ENCODE measurements around the gene SLC17A9.
"Not testable (repeated sequence)": the region's sequence is repeated elsewhere in the genome, so short reads cannot be mapped to it uniquely, and the experiment has no call there.

Gene SLC17A9

GRCh38 chr20:62957136-62958117 lies 4.9 kb downstream of the SLC17A9 start:
- DNase-seq (ENCODE audit: low read depth) = no peak

DNA sequence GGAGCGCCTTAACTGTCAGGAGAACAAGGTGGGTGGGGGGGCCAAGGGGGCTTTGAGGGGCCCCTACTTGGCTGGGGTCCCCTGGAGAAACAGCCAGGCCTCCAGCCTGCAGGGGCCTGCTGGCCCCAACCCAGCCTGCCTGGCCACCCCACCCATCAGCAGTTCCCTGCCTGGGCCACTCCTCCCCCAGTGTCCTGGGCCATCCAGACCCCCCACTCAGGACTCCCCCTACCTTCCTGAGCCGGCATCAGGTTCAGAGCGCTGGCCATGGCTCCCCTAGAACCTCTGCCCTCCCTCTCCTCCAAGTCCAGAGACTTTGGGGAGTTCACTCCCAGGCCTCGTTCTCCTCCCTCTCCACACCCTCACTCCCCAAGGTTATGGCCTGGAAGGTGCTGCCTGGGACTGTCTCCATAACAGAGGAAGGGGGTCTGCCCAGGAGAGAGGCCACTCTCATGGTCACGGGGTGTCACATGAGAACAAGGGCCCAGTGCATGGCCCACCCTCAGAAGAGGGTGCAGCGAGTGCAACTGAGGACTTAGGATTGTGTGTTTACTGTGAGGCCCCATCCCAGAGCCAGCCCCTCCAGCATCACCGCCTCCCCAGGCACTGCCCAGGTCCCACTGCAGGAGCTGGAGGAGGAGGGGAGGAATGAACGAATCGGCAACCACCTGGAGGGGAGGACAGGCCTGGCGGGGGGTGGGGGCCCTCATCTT lies 6.0 kb downstream of the SLC17A9 start:
- DNase-seq (ENCODE audit: low read depth) = no peak

DNA sequence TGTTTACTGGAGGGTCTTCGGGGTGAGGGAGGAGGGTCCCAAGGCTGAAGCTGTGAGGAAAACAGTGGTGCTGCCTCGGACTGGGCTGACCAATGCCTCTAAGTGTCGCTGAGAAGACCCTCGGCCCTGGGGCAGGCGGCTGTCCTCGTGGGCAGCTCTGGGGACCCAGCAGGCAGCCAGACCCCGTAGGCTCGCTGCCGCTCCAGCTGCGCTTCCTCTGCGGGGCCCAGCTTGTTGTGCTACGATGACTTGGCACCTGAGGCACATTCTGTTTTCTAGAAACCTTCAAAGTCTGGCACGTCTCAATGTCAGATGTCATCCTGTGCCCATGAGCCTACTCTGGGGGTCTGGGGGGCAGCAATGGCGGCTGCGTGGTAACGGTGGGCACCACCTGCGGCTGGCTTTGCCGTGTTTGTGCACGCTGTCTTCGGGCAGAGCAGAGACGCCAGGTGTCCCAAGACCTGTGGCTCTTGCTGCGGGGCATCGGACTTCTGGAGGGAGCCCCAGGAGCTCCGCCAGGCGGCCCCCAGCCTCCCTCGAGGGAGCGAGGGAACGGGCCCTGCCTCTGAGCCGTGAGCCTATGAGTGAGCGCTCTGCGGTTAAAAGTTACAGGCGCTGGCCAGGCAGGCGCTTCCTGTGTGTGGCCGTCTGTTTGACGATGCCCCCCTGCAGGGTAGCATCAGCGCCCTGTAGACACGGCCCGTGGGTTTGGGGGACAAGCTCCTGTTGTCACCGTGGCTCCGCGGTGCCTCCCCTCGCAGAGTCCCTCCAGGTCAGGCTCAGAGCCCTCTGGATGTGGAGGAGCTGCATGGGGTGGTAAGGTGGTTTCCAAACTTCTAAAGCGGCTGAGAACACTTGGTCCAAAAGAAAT lies 6.8 kb downstream of the SLC17A9 start:
- no peak for DNase-seq (ENCODE audit: low read depth)

GRCh38 chr20:62959998-62960436 lies 7.5 kb downstream of the SLC17A9 start:
- no peak for DNase-seq (ENCODE audit: low read depth)

DNA sequence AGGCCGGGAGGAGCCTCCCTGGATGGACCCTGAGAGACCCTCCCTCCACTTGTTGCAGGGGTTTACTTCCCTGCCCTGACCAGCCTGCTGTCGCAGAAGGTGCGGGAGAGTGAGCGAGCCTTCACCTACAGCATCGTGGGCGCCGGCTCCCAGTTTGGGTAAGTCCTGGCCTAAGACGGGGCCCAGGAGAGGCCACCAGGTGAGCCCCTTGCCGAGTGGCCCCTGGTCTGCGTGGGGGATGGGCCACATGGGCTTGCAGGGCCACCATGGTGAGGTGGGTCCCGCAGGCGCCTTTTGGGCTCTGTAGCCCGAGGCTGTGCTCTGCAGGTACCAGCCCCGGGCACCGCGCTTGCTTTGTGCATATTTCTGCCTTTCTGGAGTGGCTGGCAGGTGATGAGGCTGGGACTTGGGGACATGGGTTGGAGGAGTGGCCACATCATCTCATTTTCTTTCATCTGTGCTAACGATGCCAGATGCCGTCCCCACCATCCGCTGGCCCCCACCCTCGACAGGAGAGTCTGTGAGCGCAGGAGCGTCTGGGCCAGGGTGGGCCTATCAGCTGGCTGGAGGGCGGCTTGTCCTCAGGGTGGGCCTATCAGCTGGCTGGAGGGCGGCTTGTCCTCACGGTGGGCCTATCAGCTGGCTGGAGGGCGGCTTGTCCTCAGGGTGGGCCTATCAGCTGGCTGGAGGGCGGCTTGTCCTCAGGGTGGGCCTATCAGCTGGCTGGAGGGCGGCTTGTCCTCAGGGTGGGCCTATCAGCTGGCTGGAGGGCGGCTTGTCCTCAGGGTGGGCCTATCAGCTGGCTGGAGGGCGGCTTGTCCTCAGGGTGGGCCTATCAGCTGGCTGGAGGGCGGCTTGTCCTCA lies 8.2 kb downstream of the SLC17A9 start:
- DNase-seq (ENCODE audit: low read depth) = not testable (repeated sequence)

DNA sequence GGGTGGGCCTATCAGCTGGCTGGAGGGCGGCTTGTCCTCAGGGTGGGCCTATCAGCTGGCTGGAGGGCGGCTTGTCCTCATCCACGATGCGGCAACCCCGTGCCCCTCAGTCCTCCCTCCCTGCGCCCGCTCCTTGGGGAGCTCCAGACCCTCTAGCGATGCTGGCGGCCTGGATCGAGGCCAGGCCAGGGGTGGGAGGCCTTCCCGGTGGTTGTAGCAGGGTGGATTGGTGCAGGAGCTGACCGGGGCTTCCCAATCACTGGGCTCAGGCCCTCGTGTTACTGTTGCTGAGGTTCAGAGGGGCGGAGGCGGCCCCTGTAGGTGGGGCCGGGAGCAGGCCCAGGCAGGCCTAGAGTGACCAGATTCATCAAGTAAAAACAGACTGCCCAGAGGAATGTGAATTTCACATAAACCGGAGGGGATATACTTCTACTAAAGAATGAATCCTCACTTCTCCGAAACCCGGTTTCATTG lies 8.8 kb downstream of the SLC17A9 start:
- no peak for DNase-seq (ENCODE audit: low read depth)

- DNase-seq (ENCODE audit: low read depth) = no peak
Measured at GRCh38 chr20:62961799-62962198, 9.3 kb downstream of the SLC17A9 start.

DNA sequence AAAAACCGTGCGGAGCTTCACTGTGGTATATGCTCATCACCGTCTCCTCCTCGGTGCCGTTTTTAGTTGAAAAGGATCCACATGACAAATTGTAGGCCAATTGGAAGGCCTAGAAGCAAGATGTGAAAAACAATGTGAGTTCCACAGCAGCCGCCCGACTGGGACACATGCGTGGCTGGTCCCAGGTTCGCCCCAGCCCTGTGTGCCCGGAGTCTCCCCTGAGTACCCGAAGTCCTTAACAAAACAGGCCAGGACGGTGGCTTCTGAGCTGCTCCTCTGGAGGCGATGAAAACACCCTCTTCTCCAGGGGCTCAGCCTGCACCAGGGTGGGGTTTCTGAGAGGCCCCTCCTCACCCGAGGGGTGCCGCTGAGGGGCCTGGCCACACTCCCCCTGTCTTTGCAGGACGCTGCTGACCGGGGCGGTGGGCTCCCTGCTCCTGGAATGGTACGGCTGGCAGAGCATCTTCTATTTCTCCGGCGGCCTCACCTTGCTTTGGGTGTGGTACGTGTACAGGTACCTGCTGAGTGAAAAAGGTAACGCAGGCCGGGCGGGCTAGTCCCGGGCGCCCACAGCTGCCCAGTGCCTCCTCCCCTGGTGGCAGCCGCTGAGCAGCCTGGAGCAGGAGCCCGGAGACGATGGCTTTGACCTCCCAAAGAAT lies 9.8 kb downstream of the SLC17A9 start:
- DNase-seq (ENCODE audit: low read depth) = no peak

GRCh38 chr20:62962891-62963613 lies 10.5 kb downstream of the SLC17A9 start:
- DNase-seq (ENCODE audit: low read depth) = no peak

DNA sequence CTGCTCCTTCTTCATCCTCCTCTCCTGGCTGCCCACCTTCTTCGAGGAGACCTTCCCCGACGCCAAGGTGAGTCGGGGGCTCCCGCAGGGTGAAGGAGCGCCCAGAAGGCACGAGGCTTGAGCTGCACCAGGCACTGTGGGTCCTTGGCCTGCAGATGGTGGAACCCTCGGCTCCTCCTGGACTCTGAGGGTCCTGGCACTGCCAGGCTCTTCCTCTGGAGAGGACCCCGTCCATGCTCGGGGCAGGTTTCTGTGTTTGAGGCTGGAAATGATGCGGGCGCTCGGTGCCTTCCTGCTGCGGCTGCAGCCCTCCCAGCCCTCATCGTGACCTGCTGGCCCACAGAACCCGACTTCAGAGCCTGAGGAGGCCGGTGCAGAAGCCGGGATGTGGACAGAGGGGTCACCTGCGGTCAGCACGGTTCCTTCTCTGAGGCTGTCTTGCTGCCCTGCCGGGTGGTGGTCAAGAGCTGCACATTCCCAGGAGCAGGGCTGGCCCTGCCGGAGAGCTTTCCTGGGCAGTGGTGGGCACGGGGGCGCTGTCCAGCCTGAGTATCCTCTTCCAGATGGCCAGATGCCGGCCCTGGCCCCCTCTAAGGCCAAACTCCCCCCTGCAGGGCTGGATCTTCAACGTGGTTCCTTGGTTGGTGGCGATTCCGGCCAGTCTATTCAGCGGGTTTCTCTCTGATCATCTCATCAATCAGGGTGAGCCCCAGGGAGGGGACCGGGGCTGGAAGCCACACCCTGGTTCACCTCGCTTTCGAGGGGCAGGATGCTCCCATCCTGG lies 11.3 kb downstream of the SLC17A9 start:
- no peak for DNase-seq (ENCODE audit: low read depth)

- DNase-seq (ENCODE audit: low read depth) = no peak
Measured at GRCh38 chr20:62964700-62965099, 12.2 kb downstream of the SLC17A9 start.

DNA sequence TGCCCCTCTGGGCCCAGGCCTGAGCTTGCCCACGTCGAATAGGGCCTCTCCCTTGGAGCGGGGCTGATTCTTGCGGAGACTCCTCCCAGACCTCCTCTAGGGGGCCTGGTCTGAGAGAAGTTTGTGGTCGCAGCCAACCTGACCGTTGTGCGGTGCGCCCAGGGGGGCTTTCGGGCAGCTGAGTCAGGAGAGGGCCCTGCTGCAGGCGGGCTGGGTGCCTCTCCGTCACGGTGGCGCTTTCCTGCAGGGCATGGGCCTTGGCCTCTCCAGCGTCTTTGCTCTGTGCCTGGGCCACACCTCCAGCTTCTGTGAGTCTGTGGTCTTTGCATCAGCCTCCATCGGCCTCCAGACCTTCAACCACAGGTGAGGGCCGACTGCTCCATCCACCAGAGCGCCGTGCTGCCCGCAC lies 12.9 kb downstream of the SLC17A9 start:
- no peak for DNase-seq (ENCODE audit: low read depth)

DNA sequence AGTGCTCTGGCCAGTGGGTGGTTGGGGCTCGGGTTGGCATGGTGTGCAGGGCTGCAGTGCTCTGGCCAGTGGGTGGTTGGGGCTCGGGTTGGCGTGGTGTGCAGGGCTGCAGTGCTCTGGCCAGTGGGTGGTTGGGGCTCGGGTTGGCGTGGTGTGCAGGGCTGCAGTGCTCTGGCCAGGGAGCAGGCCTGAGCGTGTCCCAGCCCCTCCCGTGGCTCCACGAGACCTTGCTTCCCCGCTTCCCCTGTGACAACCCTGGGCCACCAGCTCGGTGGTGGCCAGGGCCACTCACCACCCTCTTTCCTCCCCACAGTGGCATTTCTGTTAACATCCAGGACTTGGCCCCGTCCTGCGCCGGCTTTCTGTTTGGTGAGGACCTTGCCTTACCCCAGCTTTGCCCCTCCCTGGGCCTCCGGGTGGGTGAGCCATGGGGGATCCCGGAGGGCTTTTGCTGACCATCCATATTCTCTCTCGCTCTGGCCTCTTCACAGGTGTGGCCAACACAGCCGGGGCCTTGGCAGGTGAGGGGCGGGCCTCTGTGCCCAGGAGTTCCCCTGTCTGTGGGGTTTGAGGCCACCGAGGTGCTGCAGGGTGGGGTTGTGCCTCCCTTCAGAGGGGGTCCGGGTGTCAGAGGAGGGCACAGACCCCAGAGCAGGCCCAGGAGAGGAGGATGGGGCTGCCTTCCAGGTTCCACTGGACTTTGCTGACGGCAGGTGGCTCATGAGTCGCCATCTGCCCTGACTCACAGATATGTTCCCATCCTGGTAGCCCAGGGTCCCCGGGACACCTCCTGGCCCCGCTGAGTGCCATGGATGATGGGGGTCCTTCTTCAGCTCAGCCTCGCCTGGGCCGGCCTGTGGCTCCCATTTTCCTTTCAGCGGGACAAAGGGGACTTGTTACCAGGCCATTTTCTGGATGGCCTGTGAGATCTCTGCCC lies 14.0 kb downstream of the SLC17A9 start:
- no peak for DNase-seq (ENCODE audit: low read depth)

GRCh38 chr20:62967149-62967501 lies 14.6 kb downstream of the SLC17A9 start:
- no peak for DNase-seq (ENCODE audit: low read depth)

DNA sequence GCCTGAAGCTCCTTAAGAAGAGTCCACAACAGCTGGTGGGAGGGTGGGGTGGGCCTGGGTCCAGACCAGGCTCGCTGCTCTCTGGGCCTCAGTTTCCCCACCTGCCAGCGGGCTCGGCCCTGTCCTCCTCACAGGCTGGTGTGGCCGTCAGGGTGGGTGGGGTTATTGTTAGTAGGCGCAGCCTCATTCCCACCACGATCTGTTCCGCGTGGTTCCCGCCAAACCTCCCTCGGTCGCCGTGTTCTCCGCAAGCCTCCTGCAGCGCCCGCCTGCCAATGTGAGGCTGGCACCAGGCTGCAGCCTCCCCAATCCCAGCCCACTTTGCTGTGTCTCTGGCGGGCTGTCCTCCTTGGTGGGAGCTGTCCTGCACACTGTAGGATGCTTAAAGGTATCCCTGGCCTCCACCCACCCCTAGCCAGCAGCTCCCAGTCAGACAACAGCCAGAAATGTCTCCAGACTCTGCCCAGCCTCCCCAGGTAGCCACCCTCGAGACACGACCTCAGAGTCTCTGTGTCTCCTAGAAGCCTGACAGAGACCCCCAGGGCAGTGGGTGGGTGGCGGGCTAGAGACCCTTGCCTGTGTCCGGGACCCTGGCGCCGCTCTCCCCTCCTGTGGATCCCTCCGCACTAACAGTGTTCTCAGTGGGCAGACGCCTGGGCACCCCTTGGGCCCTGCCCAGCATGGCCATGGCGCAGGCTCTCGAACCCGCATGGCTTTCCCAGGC lies 15.3 kb downstream of the SLC17A9 start:
- no peak for DNase-seq (ENCODE audit: low read depth)

- no peak for DNase-seq (ENCODE audit: low read depth)
Measured at GRCh38 chr20:62968378-62969178, 16.1 kb downstream of the SLC17A9 start.
